Mesendoderm (in vitro differentiated cells): ENCODE measurements around the gene OR10A2.

Experiments
- DNase-seq: peaks from one replicate; pipeline ENCODE4 v3.0.0; 2013
- H2AK5ac ChIP-seq: 2 replicates; pipeline ENCODE4 v1.6.1; 2013; ENCODE audit warnings: low read length, inconsistent platforms
- H2BK120ac ChIP-seq: 2 replicates; pipeline ENCODE4 v1.6.1; 2013; ENCODE audit warnings: low read depth, mild to moderate bottlenecking, low read length, moderate library complexity, mixed read lengths
- H2BK15ac ChIP-seq: replicated peaks from 2 replicates; pipeline ENCODE4 v1.6.1; 2013; ENCODE audit warnings: low read depth, mild to moderate bottlenecking, moderate library complexity
- H2BK5ac ChIP-seq: 2 replicates; pipeline ENCODE4 v1.6.1; 2013; ENCODE audit warnings: low read length, inconsistent platforms
- H3K18ac ChIP-seq: 2 replicates; pipeline ENCODE4 v1.6.1; 2013; ENCODE audit warnings: mild to moderate bottlenecking, low read length, mixed read lengths
- H3K23ac ChIP-seq: one replicate; pipeline ENCODE4 v1.6.1; 2013; ENCODE audit warnings: low read length
- H3K27ac ChIP-seq: 2 replicates; pipeline ENCODE4 v1.5.1; 2013; ENCODE audit warnings: low read depth, mild to moderate bottlenecking, inconsistent platforms, low read length, moderate library complexity
- H3K27me3 ChIP-seq: 2 replicates; pipeline ENCODE4 v1.6.1; 2013; ENCODE audit warnings: low read length, control low read depth, mild to moderate bottlenecking, inconsistent platforms; ENCODE audit not compliant: insufficient read depth, poor library complexity
- H3K36me3 ChIP-seq: 2 replicates; pipeline ENCODE4 v1.6.1; 2013; ENCODE audit warnings: low read length, inconsistent platforms; ENCODE audit not compliant: control insufficient read depth, insufficient read depth
- H3K4ac ChIP-seq: one replicate; pipeline ENCODE4 v1.6.1; 2013; ENCODE audit warnings: low read depth, mild to moderate bottlenecking, low read length, moderate library complexity
- H3K4me1 ChIP-seq: 2 replicates; pipeline ENCODE4 v1.6.1; 2013; ENCODE audit warnings: low read depth, low read length, inconsistent platforms; ENCODE audit not compliant: control insufficient read depth
- H3K4me2 ChIP-seq: 2 replicates; pipeline ENCODE4 v1.6.1; 2013; ENCODE audit warnings: low read length
- H3K4me3 ChIP-seq: 2 replicates; pipeline ENCODE4 v1.5.1; 2013; ENCODE audit warnings: mild to moderate bottlenecking, low read length
- H3K56ac ChIP-seq: one replicate; pipeline ENCODE4 v1.6.1; 2013; ENCODE audit warnings: low read length
- H3K79me1 ChIP-seq: 2 replicates; pipeline ENCODE4 v1.6.1; 2013; ENCODE audit warnings: low read length, inconsistent platforms
- H3K79me2 ChIP-seq: 2 replicates; pipeline ENCODE4 v1.6.1; 2013; ENCODE audit warnings: mild to moderate bottlenecking, low read length; ENCODE audit not compliant: control insufficient read depth, insufficient read depth
- H3K9ac ChIP-seq: 2 replicates; pipeline ENCODE4 v1.6.1; 2013; ENCODE audit warnings: low read length, inconsistent platforms
- H4K5ac ChIP-seq: one replicate; pipeline ENCODE4 v1.6.1; 2013; ENCODE audit warnings: low read length
- H4K8ac ChIP-seq: one replicate; pipeline ENCODE4 v1.6.1; 2013; ENCODE audit warnings: low read depth, mild to moderate bottlenecking, control low read depth, low read length, moderate library complexity
- WGBS: extraction: QIAGEN DNeasy Blood & Tissue Kit; methylation state at CpG from one replicate; pipeline ENCODE4 v1.1.7; 2013; ENCODE audit warnings: low lambda C conversion rate, missing lambda C conversion rate; ENCODE audit not compliant: insufficient coverage; ENCODE audit errors: extremely low coverage; 5-methylcytosine and 5-hydroxymethylcytosine counted together

Gene OR10A2

DNA sequence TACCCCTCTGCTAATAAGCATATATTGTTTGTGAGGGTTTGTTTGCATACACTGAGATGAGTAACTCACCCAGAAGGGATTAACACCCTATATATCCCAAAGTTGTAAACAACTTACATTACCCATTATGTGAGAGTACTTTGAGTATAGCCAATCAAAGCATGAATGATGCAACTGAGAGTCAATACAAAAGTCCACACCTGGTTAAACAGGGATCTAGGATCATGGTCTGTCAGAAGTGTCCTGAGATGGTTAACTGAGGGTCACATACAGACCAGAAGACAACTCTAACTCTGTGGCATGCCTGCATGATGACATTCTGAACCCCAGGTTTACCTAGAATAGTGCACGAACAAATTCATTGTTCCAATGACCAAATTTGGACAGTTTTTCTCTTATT is 34.8 kb upstream of the OR10A2 start:
- DNase-seq, result no peak
- Histone ChIP-seq H3K4me2 (no peak overlapping the region), H3K4me1 (no peaks in the 10 kb centered on the region), H3K23ac (no peak overlapping the region), H2BK120ac (no peak overlapping the region), H3K4me3 (no peak overlapping the region), H2BK5ac (no peak overlapping the region), H2BK15ac (no peak overlapping the region), H3K79me1 (no peaks in the 10 kb centered on the region), H2AK5ac (no peak overlapping the region), H3K36me3 (no peaks in the 10 kb centered on the region), H3K56ac (no peak overlapping the region), H4K8ac (no peak overlapping the region), H3K18ac (no peak overlapping the region), H3K4ac (no peak overlapping the region), H4K5ac (no peak overlapping the region), H3K27me3 (no peaks in the 10 kb centered on the region), H3K27ac (no peak overlapping the region), H3K9ac (no peak overlapping the region), H3K79me2 (no peaks in the 10 kb centered on the region)
- no CpG with 5 or more reads among the region's 1 CpG for WGBS

DNA sequence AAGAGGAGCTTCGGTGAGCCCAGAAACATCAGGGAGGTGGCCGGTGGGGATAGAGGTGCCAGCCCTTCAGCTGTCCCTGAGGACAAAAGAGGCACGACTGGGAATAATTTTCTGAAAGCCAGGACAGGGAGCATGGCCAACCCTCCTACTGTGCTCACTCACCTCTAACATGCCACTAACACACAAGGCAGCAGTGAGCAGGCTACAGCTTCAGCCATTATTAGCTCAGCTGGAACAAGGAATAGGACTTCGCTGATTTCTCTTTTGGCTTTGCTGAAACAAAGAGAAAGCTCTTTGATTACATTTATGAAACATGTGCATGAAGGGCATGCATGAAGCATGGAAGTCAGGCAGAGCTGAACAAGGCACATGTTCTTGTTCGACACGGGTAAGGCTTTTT is 29.5 kb upstream of the OR10A2 start:
- H3K36me3 ChIP-seq, result no peaks in the 10 kb centered on the region
- H2BK120ac ChIP-seq, result no peak overlapping the region
- no peak overlapping the region for H3K23ac ChIP-seq
- H4K8ac ChIP-seq, result no peak overlapping the region
- H3K4ac ChIP-seq, result no peak overlapping the region
- H3K27me3 ChIP-seq, result no peaks in the 10 kb centered on the region
- no peak overlapping the region for H4K5ac ChIP-seq
- no peaks in the 10 kb centered on the region for H3K79me2 ChIP-seq
- no peak overlapping the region for H3K4me2 ChIP-seq
- H2BK15ac ChIP-seq, result no peak overlapping the region
- H2BK5ac ChIP-seq, result no peak overlapping the region
- no peak overlapping the region for H3K18ac ChIP-seq
- H3K27ac ChIP-seq, result no peak overlapping the region
- no peak overlapping the region for H3K56ac ChIP-seq
- H2AK5ac ChIP-seq, result no peak overlapping the region
- no peak overlapping the region for H3K9ac ChIP-seq
- no peaks in the 10 kb centered on the region for H3K79me1 ChIP-seq
- no peak for DNase-seq
- H3K4me1 ChIP-seq, result no peaks in the 10 kb centered on the region
- H3K4me3 ChIP-seq, result no peak overlapping the region
- WGBS, result no CpG with 5 or more reads among the region's 6 CpGs

DNA sequence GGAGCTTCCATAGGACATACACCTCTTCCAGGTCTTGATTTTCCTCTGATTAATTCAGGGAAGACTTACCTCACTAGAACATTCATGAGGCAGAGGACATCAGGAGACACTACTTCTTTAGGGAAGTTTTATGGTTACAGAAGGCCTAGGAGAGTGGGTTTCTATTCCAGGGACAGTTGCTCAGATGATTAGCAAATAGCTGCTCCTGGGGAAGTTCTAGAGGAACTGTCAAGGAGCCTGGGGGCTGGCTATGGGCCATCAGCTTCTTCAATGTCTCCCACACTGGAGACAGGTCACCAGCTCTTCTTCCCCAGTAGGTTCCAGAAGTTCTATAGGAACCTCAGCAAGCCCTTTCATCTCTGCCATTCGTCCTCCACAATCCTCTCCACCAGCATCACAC is 28.8 kb upstream of the OR10A2 start:
- H2AK5ac ChIP-seq, result no peak overlapping the region
- no CpG with 5 or more reads among the region's 1 CpG for WGBS
- no peak overlapping the region for H2BK5ac ChIP-seq
- H3K4me2 ChIP-seq, result no peak overlapping the region
- H3K56ac ChIP-seq, result no peak overlapping the region
- H3K27me3 ChIP-seq, result no peaks in the 10 kb centered on the region
- no peak overlapping the region for H3K9ac ChIP-seq
- no peaks in the 10 kb centered on the region for H3K79me1 ChIP-seq
- no peak overlapping the region for H4K5ac ChIP-seq
- no peaks in the 10 kb centered on the region for H3K79me2 ChIP-seq
- no peak overlapping the region for H2BK15ac ChIP-seq
- no peak overlapping the region for H3K27ac ChIP-seq
- H3K4ac ChIP-seq, result no peak overlapping the region
- H3K4me1 ChIP-seq, result no peaks in the 10 kb centered on the region
- no peak for DNase-seq
- no peaks in the 10 kb centered on the region for H3K36me3 ChIP-seq
- H2BK120ac ChIP-seq, result no peak overlapping the region
- H3K4me3 ChIP-seq, result no peak overlapping the region
- H3K23ac ChIP-seq, result no peak overlapping the region
- no peak overlapping the region for H4K8ac ChIP-seq
- H3K18ac ChIP-seq, result no peak overlapping the region

- no peak overlapping the region for H3K23ac ChIP-seq
- no peak overlapping the region for H3K4me3 ChIP-seq
- no peak overlapping the region for H3K18ac ChIP-seq
- no peaks in the 10 kb centered on the region for H3K4me1 ChIP-seq
- no peak overlapping the region for H3K27ac ChIP-seq
- no peak overlapping the region for H4K5ac ChIP-seq
- H3K79me2 ChIP-seq, result no peaks in the 10 kb centered on the region
- no peaks in the 10 kb centered on the region for H3K36me3 ChIP-seq
- no peak overlapping the region for H2AK5ac ChIP-seq
- no peak overlapping the region for H2BK120ac ChIP-seq
- H3K4ac ChIP-seq, result no peak overlapping the region
- no peak for DNase-seq
- H3K9ac ChIP-seq, result no peak overlapping the region
- H3K4me2 ChIP-seq, result no peak overlapping the region
- no peak overlapping the region for H2BK5ac ChIP-seq
- H4K8ac ChIP-seq, result no peak overlapping the region
- H2BK15ac ChIP-seq, result no peak overlapping the region
- H3K79me1 ChIP-seq, result no peaks in the 10 kb centered on the region
- H3K56ac ChIP-seq, result no peak overlapping the region
- H3K27me3 ChIP-seq, result no peaks in the 10 kb centered on the region
These were observed 21.2 kb upstream of the OR10A2 start for GRCh38 chr11:6841694-6842093.

GRCh38 chr11:6843670-6844069 is 19.2 kb upstream of the OR10A2 start:
- DNase-seq, result no peak
- Histone ChIP-seq H4K5ac (no peak overlapping the region), H3K79me2 (no peaks in the 10 kb centered on the region), H2BK120ac (no peak overlapping the region), H3K18ac (no peak overlapping the region), H3K4me2 (no peak overlapping the region), H2BK15ac (no peak overlapping the region), H4K8ac (no peak overlapping the region), H3K23ac (no peak overlapping the region), H3K79me1 (no peaks in the 10 kb centered on the region), H3K4me1 (no peaks in the 10 kb centered on the region), H2BK5ac (no peak overlapping the region), H3K27ac (no peak overlapping the region), H3K27me3 (no peaks in the 10 kb centered on the region), H3K36me3 (no peaks in the 10 kb centered on the region), H2AK5ac (no peak overlapping the region), H3K56ac (no peak overlapping the region), H3K9ac (no peak overlapping the region), H3K4ac (no peak overlapping the region), H3K4me3 (no peak overlapping the region)
- no CpG with 5 or more reads among the region's 2 CpGs for WGBS

DNA sequence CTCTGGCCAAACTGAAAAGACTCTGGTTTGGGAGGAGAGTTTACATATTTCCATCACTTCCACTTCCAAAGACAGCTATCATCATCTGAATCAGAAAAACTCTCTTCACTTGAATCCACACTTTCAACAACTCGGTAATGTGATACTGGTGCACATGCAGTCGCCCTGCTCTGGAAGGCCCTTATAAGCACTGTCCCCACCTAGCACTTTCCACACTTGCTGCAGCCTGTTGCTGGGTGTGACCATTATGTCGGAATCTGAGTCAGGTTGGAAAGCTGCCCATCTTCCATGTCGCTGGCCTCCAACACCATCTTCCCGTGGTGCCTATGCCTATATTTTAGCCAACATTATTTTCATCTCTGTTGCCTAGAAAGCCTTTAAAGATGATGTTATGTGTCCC is 18.5 kb upstream of the OR10A2 start:
- H3K79me2 ChIP-seq, result no peaks in the 10 kb centered on the region
- H3K4me2 ChIP-seq, result no peak overlapping the region
- no peaks in the 10 kb centered on the region for H3K36me3 ChIP-seq
- no peak overlapping the region for H3K4ac ChIP-seq
- no peak overlapping the region for H4K5ac ChIP-seq
- H3K27ac ChIP-seq, result no peak overlapping the region
- no peak overlapping the region for H2BK15ac ChIP-seq
- H3K4me1 ChIP-seq, result no peaks in the 10 kb centered on the region
- no peaks in the 10 kb centered on the region for H3K27me3 ChIP-seq
- no CpG with 5 or more reads among the region's 5 CpGs for WGBS
- no peak overlapping the region for H3K18ac ChIP-seq
- no peak overlapping the region for H3K9ac ChIP-seq
- no peak overlapping the region for H2BK5ac ChIP-seq
- H4K8ac ChIP-seq, result no peak overlapping the region
- no peak overlapping the region for H3K23ac ChIP-seq
- H2AK5ac ChIP-seq, result no peak overlapping the region
- DNase-seq, result no peak
- H3K56ac ChIP-seq, result no peak overlapping the region
- no peak overlapping the region for H2BK120ac ChIP-seq
- no peak overlapping the region for H3K4me3 ChIP-seq
- H3K79me1 ChIP-seq, result no peaks in the 10 kb centered on the region
